ENCODE measurements around the gene FHL5.

DNA sequence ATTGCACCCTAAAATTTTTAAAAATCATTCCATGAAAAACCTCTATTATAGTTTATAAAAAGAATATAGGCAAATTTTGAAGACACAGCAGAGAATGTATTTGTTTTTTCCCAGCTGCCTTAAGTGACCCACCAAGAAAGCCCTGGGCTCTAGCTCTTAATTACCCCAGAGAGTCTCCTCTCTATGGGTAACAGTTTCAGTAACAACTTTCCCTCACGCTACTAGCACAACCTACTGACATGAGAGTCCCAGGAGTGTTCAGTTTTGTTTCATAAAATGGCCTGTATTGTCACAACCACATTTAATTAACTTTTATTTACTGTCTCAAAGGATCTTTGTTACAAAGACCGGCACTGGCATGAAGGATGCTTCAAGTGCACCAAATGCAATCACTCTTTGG is 41.5 kb downstream of the FHL5 start:
- TF ChIP-seq, protein P1, sequence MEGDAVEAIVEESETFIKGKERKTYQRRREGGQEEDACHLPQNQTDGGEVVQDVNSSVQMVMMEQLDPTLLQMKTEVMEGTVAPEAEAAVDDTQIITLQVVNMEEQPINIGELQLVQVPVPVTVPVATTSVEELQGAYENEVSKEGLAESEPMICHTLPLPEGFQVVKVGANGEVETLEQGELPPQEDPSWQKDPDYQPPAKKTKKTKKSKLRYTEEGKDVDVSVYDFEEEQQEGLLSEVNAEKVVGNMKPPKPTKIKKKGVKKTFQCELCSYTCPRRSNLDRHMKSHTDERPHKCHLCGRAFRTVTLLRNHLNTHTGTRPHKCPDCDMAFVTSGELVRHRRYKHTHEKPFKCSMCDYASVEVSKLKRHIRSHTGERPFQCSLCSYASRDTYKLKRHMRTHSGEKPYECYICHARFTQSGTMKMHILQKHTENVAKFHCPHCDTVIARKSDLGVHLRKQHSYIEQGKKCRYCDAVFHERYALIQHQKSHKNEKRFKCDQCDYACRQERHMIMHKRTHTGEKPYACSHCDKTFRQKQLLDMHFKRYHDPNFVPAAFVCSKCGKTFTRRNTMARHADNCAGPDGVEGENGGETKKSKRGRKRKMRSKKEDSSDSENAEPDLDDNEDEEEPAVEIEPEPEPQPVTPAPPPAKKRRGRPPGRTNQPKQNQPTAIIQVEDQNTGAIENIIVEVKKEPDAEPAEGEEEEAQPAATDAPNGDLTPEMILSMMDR (IDR thresholded peaks at IDR 0.05): no peak
- no peak for TF ChIP-seq POLR2A (IDR thresholded peaks at IDR 0.05)
